Ishikawa (cell line): ENCODE results near the gene C19orf47.

Experiments used
- CEBPB ChIP-seq: IDR thresholded peaks from 2 replicates; pipeline ENCODE4 v1.6.1; 2012
- CREB1 ChIP-seq: IDR thresholded peaks from 2 replicates; pipeline ENCODE4 v1.6.1; 2012; ENCODE audit warnings: low read depth
- EGR1 ChIP-seq: IDR thresholded peaks from 2 replicates; pipeline ENCODE4 v1.6.1; 2012
- EP300 ChIP-seq: IDR thresholded peaks from 2 replicates; pipeline ENCODE4 v1.6.1; 2012; ENCODE audit warnings: borderline replicate concordance
- FOXM1 ChIP-seq: IDR thresholded peaks from 2 replicates; pipeline ENCODE4 v1.6.1; 2012; ENCODE audit warnings: low read depth, borderline replicate concordance
- NFIC ChIP-seq: IDR thresholded peaks from 2 replicates; pipeline ENCODE4 v1.6.1; 2012
- RAD21 ChIP-seq: IDR thresholded peaks from 2 replicates; pipeline ENCODE4 v1.6.1; 2012; ENCODE audit warnings: low read depth
- TAF1 ChIP-seq: IDR thresholded peaks from 2 replicates; pipeline ENCODE4 v1.6.1; 2012; ENCODE audit warnings: low read depth, mild to moderate bottlenecking
- TCF12 ChIP-seq: IDR thresholded peaks from 2 replicates; pipeline ENCODE4 v1.6.1; 2012; ENCODE audit warnings: low read depth
- TEAD4 ChIP-seq: IDR thresholded peaks from 2 replicates; pipeline ENCODE4 v1.6.1; 2012
- USF1 ChIP-seq: IDR thresholded peaks from 2 replicates; pipeline ENCODE4 v1.6.1; 2012
- YY1 ChIP-seq: IDR thresholded peaks from 2 replicates; pipeline ENCODE4 v1.6.1; 2012; ENCODE audit warnings: low read depth
- ZBTB7A ChIP-seq: IDR thresholded peaks from 2 replicates; pipeline ENCODE4 v1.6.1; 2012; ENCODE audit warnings: low read depth
- TF ChIP-seq, protein P1 (sequence below): IDR thresholded peaks from 2 replicates; pipeline ENCODE4 v1.6.1; 2012
- TF ChIP-seq, protein P2 (sequence below): IDR thresholded peaks from 2 replicates; pipeline ENCODE4 v1.6.1; 2012; ENCODE audit warnings: low read depth, mild to moderate bottlenecking

C19orf47 gene

GRCh38 chr19:40321076-40321475 lies 27.1 kb downstream of the C19orf47 start:
- TF ChIP-seq, protein P1, sequence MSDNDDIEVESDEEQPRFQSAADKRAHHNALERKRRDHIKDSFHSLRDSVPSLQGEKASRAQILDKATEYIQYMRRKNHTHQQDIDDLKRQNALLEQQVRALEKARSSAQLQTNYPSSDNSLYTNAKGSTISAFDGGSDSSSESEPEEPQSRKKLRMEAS, result no peak
- TF ChIP-seq YY1, result no peak
- no peak for TF ChIP-seq RAD21
- TF ChIP-seq CEBPB, result no peak
- no peak for TF ChIP-seq TCF12
- TF ChIP-seq FOXM1, result no peak
- TF ChIP-seq TEAD4, result no peak
- TF ChIP-seq, protein P2, sequence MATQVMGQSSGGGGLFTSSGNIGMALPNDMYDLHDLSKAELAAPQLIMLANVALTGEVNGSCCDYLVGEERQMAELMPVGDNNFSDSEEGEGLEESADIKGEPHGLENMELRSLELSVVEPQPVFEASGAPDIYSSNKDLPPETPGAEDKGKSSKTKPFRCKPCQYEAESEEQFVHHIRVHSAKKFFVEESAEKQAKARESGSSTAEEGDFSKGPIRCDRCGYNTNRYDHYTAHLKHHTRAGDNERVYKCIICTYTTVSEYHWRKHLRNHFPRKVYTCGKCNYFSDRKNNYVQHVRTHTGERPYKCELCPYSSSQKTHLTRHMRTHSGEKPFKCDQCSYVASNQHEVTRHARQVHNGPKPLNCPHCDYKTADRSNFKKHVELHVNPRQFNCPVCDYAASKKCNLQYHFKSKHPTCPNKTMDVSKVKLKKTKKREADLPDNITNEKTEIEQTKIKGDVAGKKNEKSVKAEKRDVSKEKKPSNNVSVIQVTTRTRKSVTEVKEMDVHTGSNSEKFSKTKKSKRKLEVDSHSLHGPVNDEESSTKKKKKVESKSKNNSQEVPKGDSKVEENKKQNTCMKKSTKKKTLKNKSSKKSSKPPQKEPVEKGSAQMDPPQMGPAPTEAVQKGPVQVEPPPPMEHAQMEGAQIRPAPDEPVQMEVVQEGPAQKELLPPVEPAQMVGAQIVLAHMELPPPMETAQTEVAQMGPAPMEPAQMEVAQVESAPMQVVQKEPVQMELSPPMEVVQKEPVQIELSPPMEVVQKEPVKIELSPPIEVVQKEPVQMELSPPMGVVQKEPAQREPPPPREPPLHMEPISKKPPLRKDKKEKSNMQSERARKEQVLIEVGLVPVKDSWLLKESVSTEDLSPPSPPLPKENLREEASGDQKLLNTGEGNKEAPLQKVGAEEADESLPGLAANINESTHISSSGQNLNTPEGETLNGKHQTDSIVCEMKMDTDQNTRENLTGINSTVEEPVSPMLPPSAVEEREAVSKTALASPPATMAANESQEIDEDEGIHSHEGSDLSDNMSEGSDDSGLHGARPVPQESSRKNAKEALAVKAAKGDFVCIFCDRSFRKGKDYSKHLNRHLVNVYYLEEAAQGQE, result no peak
- TF ChIP-seq EGR1, result no peak
- TF ChIP-seq NFIC, result no peak
- TF ChIP-seq TAF1, result no peak
- TF ChIP-seq CREB1, result no peak
- no peak for TF ChIP-seq EP300
- TF ChIP-seq USF1, result no peak

DNA sequence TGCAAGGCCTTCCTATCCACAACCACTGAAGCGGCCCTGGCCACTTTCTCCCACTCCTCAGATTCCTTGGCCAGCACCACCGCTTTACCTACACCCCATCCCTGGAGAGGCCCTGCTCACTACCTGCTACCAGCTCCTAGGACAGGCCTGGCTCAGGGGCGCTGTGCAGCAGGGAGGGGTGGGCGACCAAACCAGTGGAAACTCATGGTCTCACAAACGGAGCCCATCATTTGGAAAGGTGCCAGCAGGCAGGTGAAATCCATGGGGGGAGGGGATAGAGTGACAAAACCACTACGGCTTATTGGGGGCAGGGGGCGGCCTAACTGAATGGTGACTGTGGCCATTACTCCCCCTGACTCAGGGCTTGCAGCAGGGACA lies 27.6 kb downstream of the C19orf47 start:
- TF ChIP-seq USF1, result no peak
- TF ChIP-seq CREB1, result no peak
- no peak for TF ChIP-seq YY1
- TF ChIP-seq EGR1, result no peak

DNA sequence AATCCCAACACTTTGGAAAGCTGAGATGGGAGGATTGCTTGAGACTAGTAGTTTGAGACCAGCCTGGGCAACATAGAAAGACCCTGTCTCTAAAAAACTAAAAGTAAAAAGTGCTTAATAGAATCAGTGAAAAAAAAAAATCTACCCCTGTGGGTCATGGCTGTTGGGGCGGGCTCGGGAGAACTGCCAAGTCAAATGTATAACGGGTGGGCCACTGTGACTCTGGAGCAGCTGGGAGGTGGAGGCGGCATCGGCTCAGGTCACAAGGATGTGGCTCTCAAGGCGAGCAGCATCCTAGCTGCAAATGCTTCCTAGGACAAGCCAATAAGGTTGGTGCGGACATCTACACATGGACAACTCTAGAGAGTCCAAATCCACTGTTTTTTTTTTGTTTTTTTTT lies 30.9 kb downstream of the C19orf47 start:
- TF ChIP-seq CEBPB, result no peak

DNA sequence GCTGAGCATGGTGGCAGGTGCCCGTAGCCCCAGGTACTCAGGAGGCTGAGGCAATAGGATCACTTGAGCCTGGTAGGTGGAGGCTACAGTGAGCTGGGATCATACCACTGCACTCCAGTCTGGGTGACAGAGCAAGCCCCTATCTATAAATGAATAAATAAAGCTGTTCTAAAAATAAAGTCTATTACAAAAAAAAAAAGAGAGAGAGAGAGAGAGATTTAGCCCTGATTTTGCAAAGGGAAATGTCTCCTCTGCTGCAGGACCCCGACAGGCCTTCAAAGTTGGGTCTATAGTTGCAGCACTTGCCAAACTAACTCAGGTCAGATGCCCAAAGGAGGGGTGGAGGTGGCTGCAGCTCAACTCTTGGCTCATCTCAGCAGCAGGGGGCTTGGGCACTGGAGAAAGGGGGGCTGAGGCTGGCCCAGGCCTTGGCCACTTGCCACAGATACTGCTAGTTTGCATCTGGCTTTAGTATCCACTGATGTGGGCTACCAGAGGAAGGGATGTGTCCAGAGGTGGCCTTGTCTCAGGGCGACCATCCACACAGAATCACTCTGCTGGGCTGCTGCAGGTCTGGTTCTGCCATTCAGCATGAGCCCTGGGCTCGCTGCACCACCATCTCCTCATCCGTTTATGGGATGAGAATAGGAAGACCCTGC lies 32.3 kb downstream of the C19orf47 start:
- TF ChIP-seq, protein P2, result no peak
- TF ChIP-seq RAD21, result no peak
- TF ChIP-seq CREB1, result no peak
- no peak for TF ChIP-seq NFIC
- TF ChIP-seq EGR1, result no peak

DNA sequence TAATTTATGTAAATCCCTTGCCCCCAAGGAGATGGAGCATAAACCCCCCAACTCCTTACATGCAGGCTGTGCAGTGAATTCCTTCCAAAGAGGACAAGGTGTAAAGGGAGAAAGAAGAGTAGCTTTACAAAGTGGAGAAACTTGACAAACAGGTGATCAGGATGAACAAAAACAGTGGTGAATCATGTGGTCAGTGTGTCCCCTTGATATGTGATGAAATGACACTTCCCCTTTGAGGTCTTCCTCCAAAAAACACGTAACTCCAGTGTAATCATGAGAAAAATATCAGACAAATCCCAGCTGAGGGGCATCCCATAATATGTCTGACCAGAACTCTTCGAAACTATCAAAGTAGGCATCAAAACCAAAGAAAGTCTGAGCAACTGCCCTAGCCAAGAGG lies 33.5 kb downstream of the C19orf47 start:
- TF ChIP-seq NFIC, result no peak
- TF ChIP-seq CEBPB, result no peak
- no peak for TF ChIP-seq TCF12
- no peak for TF ChIP-seq EGR1
- TF ChIP-seq RAD21, result no peak
- no peak for TF ChIP-seq EP300
- TF ChIP-seq FOXM1, result no peak
- no peak for TF ChIP-seq ZBTB7A
- TF ChIP-seq CREB1, result no peak
- no peak for TF ChIP-seq YY1
- no peak for TF ChIP-seq TAF1
- TF ChIP-seq, protein P1, result no peak
- TF ChIP-seq, protein P2, result no peak
- no peak for TF ChIP-seq TEAD4
- no peak for TF ChIP-seq USF1
